Measurements from ENCODE around the gene DACH1.

DNA sequence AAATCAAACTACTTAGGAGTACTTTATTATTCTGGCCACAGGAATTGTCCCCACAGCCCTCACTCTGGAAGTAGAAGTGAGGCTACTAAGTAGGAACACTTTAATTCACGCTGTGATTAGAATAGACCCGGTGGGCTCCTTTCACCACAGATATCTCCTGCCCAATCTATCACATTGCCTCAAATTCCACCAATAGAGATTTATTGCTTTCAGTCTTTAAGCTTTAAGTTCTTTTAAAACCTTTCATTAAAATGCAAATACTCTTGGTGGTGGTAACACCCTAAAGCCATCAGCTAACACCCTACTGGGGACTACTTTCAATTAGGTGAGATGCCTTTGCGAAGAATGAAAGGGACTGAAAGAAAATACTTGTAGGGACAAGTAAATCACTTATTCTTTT lies 181.9 kb downstream of the DACH1 start:
- TF ChIP-seq CTCF (IDR thresholded peaks at IDR 0.05; ENCODE audit: low read depth, low read length) = no peak
- TF ChIP-seq EZH2phosphoT487 (IDR thresholded peaks at IDR 0.05; ENCODE audit: low read depth) = no peak
